ENCODE results near the gene UGT8. TPM values are rescaled to one million over a fixed set of nuclear protein-coding genes. Genes with fewer than 3 reads are reported as not detected.

UGT8 gene
- total RNA-seq, 1 donor from 2014 or later = 2.8 TPM

DNA sequence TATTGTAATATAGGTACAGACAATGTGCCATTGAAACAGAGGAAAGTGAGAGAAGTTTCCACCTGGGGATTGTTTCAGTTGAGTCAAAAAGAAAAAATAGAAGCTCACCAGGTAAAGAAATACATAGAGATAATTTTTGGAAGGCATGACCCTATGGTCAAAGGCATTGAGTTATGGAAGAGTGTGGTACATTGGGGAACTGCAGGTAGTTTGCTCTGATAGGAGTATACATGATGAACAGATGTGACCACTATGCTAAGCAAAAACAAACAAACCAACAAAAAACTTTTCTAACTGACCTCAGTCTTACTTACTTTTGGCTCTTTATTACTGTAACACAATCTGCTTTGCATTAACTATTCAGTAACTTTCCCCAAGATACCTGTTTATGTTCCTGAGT lies 85.9 kb downstream of the UGT8 start:
- DNase-seq = no peak
- Histone ChIP-seq H3K27me3 (no peaks in the 10 kb centered on the region), H3K9me3 (no peaks in the 10 kb centered on the region), H3K4me1 (no peaks in the 10 kb centered on the region), H3K36me3 (no peaks in the 10 kb centered on the region), H3K4me3 (no peak overlapping the region), H3K27ac (no peak overlapping the region)
- intact Hi-C loops (cut with DNase I) = no loop called here
- no peak for ATAC-seq
- TF ChIP-seq CTCF (IDR thresholded peaks at IDR 0.05) = no peak

DNA sequence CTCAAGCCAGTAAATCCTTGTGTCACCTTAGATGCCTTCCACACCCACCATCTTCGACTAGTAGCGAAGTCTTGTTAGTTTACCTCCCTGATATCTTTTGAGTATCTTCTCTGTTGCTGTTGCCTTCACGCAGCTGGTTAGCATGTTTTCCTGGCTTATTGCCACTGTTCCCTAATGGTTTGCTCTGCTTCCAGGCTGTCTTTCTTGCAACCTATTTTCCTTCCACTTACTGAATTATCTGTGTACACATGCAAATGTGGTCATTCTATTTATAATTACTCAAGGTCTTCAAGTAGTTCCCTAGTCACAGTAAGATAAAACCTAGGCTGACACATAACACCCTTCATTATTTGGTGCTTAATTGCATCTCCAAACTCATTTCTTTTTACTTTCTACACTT lies 89.5 kb downstream of the UGT8 start:
- Histone ChIP-seq H3K36me3 (no peaks in the 10 kb centered on the region), H3K27me3 (no peaks in the 10 kb centered on the region), H3K9me3 (no peaks in the 10 kb centered on the region), H3K4me3 (no peak overlapping the region), H3K27ac (no peak overlapping the region), H3K4me1 (no peaks in the 10 kb centered on the region)
- intact Hi-C loops (cut with DNase I) = no loop called here
- no peak for TF ChIP-seq CTCF (IDR thresholded peaks at IDR 0.05)
- ATAC-seq = no peak
- no peak for DNase-seq

GRCh38 chr4:114690571-114690970 lies 92.0 kb downstream of the UGT8 start:
- Histone ChIP-seq H3K4me1 (no peaks in the 10 kb centered on the region), H3K27me3 (no peaks in the 10 kb centered on the region), H3K9me3 (no peaks in the 10 kb centered on the region), H3K36me3 (no peaks in the 10 kb centered on the region), H3K4me3 (no peak overlapping the region), H3K27ac (no peak overlapping the region)
- TF ChIP-seq CTCF (IDR thresholded peaks at IDR 0.05) = no peak
- intact Hi-C loops (cut with DNase I) = no loop called here
- DNase-seq (no peak), ATAC-seq (no peak)

DNA sequence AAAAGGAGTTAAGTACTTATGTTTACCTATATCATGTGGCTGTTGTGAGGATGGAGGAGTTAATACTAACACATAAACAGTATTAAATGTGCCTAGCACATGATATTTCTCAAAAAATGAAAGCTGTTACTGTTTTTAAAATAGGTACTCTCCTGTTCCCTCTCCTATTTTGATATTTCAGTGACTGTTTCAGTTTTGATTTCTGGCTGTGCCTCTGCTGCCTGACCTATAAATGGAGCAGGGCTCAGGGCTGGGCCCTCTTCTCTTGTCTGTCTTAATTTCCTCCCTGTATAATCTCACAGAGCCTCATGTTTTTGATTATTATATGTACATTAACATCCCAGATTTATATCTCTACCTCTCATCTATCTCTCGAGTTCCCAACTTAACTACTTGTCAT lies 93.3 kb downstream of the UGT8 start:
- Histone ChIP-seq H3K27ac (no peak overlapping the region), H3K27me3 (no peaks in the 10 kb centered on the region), H3K9me3 (no peaks in the 10 kb centered on the region), H3K36me3 (no peaks in the 10 kb centered on the region), H3K4me3 (no peak overlapping the region), H3K4me1 (no peaks in the 10 kb centered on the region)
- TF ChIP-seq CTCF (IDR thresholded peaks at IDR 0.05) = no peak
- ATAC-seq (no peak), DNase-seq (no peak)
- intact Hi-C loops (cut with DNase I) = no loop called here

- DNase-seq = no peak
- H3K4me1 ChIP-seq = no peaks in the 10 kb centered on the region
- ATAC-seq = no peak
- no peak overlapping the region for H3K4me3 ChIP-seq
- H3K27me3 ChIP-seq = no peaks in the 10 kb centered on the region
- no peaks in the 10 kb centered on the region for H3K36me3 ChIP-seq
- H3K9me3 ChIP-seq = no peaks in the 10 kb centered on the region
- TF ChIP-seq CTCF (IDR thresholded peaks at IDR 0.05) = no peak
- no peak overlapping the region for H3K27ac ChIP-seq
- intact Hi-C loops (cut with DNase I) = no loop called here
Measured at GRCh38 chr4:114692958-114693357, 94.4 kb downstream of the UGT8 start.

DNA sequence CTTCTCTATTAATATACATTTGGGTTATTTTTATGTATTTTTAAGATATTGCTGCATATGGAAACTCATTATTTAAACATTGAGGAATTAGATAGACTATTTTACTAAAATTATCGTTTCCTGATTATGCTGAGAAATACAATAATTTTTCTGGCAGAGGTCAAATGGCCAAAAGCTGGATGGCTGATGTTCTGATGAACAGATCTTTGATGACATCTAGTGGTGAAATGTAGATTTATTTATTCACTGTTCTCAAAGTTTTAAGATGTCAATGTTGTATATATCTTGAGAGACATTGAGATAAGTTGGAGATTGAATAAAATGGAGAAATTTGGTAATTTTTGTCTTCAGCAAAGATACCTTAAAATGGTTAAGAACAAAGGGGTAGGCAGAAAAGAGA lies 96.2 kb downstream of the UGT8 start:
- Histone ChIP-seq H3K4me3 (no peak overlapping the region), H3K9me3 (no peaks in the 10 kb centered on the region), H3K36me3 (no peaks in the 10 kb centered on the region), H3K4me1 (no peaks in the 10 kb centered on the region), H3K27me3 (no peaks in the 10 kb centered on the region), H3K27ac (no peak overlapping the region)
- ATAC-seq = no peak
- TF ChIP-seq CTCF (IDR thresholded peaks at IDR 0.05) = peak; percentile 55
- intact Hi-C loops (cut with DNase I) = no loop called here
- no peak for DNase-seq
